Retinal pigment epithelial cell (primary cell): ENCODE data around the gene ANXA8.
"Not testable (repeated sequence)": the region's sequence is repeated elsewhere in the genome, so short reads cannot be mapped to it uniquely, and the experiment has no call there.

ENCODE experiments used
- DNase-seq: peaks from one replicate; pipeline ENCODE4 v3.0.0-alpha.2; 2010; ENCODE audit warnings: low read depth
- H3K4me3 ChIP-seq: 2 replicates; pipeline ENCODE4 v1.5.1; 2011; ENCODE audit warnings: mild to moderate bottlenecking, low read length, control low read depth, moderate library complexity
- CTCF ChIP-seq: conservative IDR thresholded peaks from 2 replicates; pipeline ENCODE4 v1.5.1; 2011; ENCODE audit warnings: low read depth, low read length, control low read depth, inconsistent platforms

The ANXA8 gene

DNA sequence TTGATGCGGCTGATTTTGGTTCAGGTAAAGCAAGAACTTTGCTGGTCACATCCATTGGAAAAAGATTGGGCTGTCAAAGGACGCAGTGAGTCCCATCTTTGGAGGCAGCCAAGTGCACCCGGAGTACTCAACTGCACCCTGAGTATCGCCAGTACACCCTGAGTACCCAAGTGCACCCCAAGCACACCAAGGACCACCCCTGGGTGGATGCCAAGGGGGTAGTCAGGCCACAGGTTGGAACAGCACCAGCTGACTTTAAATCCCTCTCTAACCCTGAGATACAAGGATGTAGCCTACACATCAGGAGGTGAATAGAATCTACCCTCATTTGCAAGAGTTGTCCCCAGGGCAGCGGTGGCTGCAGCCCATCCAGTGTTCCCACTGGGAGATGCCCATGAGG, 16.5 kb downstream of the ANXA8 start:
- not testable (repeated sequence) for DNase-seq, H3K4me3 ChIP-seq

- H3K4me3 ChIP-seq, DNase-seq: not testable (repeated sequence)
These were observed 18.5 kb downstream of the ANXA8 start for GRCh38 chr10:47465216-47465917.

GRCh38 chr10:47462577-47463358, 21.1 kb downstream of the ANXA8 start:
- DNase-seq, H3K4me3 ChIP-seq: not testable (repeated sequence)

- DNase-seq = peak; percentile 36
- TF ChIP-seq CTCF = peak; percentile 17
These were observed 22.6 kb downstream of the ANXA8 start for GRCh38 chr10:47461261-47461687.

GRCh38 chr10:47458466-47459154, 25.3 kb downstream of the ANXA8 start:
- no peak for TF ChIP-seq CTCF
- peak; percentile 18 for DNase-seq
- no peak overlapping the region for H3K4me3 ChIP-seq

More at GRCh38 chr10:47461261-47461687, 22.6 kb downstream of the ANXA8 start:
- H3K4me3 ChIP-seq = peak overlapping the region; percentile 15

DNA sequence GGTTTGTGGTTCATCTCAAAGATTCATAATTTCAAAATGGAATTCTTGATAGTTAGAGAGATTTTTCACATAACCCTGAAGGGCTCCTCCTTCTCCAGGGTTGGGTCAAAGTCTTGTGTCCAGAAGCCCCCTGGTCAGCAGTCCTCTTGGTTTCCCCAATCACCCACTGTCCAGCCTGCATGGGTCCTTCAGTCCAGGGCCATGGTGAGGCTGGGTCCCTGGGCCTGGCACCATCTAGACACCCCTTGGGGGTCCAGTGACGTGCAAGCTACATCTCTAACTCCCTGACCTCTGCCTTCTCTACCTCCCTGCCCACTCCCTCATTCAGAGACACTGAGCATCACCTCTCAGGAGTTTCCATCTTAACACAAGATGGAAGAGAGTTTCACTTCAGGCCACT, 26.1 kb downstream of the ANXA8 start:
- H3K4me3 ChIP-seq = no peak overlapping the region
- DNase-seq = no peak
- no peak for TF ChIP-seq CTCF

DNA sequence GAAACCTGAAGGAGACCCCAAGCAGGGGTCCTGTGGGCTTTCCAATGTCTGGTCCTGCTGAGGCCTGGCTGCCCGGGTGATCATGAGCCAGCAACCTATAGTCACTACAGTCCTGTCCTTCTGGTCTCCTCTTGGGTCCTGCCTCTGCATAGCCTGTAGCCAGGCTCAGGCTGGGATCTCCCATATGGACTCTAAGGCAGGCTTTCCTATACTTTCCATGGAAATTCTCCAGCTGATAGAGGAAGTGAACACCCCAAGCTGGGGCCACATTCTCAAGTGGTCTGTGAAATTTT, 26.4 kb downstream of the ANXA8 start:
- DNase-seq = no peak
- TF ChIP-seq CTCF = no peak
- H3K4me3 ChIP-seq = no peak overlapping the region

GRCh38 chr10:47456794-47457527, 27.0 kb downstream of the ANXA8 start:
- no peak for DNase-seq
- no peak overlapping the region for H3K4me3 ChIP-seq
- TF ChIP-seq CTCF = no peak
